HEK293 (cell line): Measurements from ENCODE around the gene MED25.

Experiments used
- CTCF ChIA-PET: fragments of 350-600 bp; formaldehyde crosslinking; extraction: SDS; loops from one replicate; lab custom pipeline; 2021; ENCODE audit warnings: antibody characterized with exemption; lab: Yijun Ruan, JAX
- POLR2A ChIA-PET: fragments of 300-600 bp; formaldehyde crosslinking; extraction: SDS; loops from one replicate; lab custom pipeline; 2020; ENCODE audit warnings: antibody characterized with exemption, inconsistent platforms; lab: Yijun Ruan, JAX
- H3K27ac ChIP-seq: fragments of 200-500 bp; sonication (Bioruptor generic); 2 replicates; pipeline ENCODE4 v1.5.1; 2014; ENCODE audit warnings: low read depth, low read length, control low read depth, inconsistent platforms; ENCODE audit errors: extremely low read depth
- H3K36me3 ChIP-seq, 2 experiments: fragments of 200-500 bp in 1 of 2; sonication (Bioruptor generic) in 1 of 2; 1 replicate in 1 of 2; 2 replicates in 1 of 2; pipeline ENCODE4 v1.5.1; 2014 to 2017; ENCODE audit warnings: inconsistent platforms in 2 of 2, low read length in 2 of 2; ENCODE audit not compliant: control insufficient read depth in 2 of 2, insufficient read depth in 1 of 2
- H3K4me1 ChIP-seq: fragments of 200-500 bp; sonication (Bioruptor generic); 2 replicates; pipeline ENCODE4 v1.5.1; 2014; ENCODE audit warnings: mild to moderate bottlenecking, low read length, inconsistent platforms; ENCODE audit not compliant: control insufficient read depth, insufficient read depth
- H3K4me3 ChIP-seq: 2 replicates; pipeline ENCODE4 v1.5.1; 2011; ENCODE audit warnings: low read depth, mild to moderate bottlenecking, control low read depth, low read length, moderate library complexity
- H3K9me3 ChIP-seq: fragments of 200-500 bp; sonication (Bioruptor generic); 2 replicates; pipeline ENCODE4 v1.5.1; 2014; ENCODE audit warnings: low read depth, low read length, inconsistent platforms; ENCODE audit not compliant: control insufficient read depth, insufficient read depth
- MYNN ChIP-seq: fragments of 450-650 bp; formaldehyde crosslinking; IDR thresholded peaks from 2 replicates; pipeline ENCODE4 v1.5.1; 2016; ENCODE audit warnings: missing biosample characterization, missing genetic modification characterization, borderline replicate concordance
- OSR2 ChIP-seq: fragments of 450-650 bp; formaldehyde crosslinking; IDR thresholded peaks from 2 replicates; pipeline ENCODE4 v1.5.1; 2016; ENCODE audit warnings: missing biosample characterization, missing genetic modification characterization
- PRDM1 ChIP-seq: fragments of 450-650 bp; formaldehyde crosslinking; IDR thresholded peaks from 2 replicates; pipeline ENCODE4; 2016; ENCODE audit warnings: missing biosample characterization, missing genetic modification characterization
- SP2 ChIP-seq: fragments of 450-650 bp; formaldehyde crosslinking; IDR thresholded peaks from 2 replicates; pipeline ENCODE4 v1.5.1; 2016; ENCODE audit warnings: missing biosample characterization, missing genetic modification characterization
- SP3 ChIP-seq: fragments of 450-650 bp; formaldehyde crosslinking; IDR thresholded peaks from 2 replicates; pipeline ENCODE4 v1.5.1; 2016; ENCODE audit warnings: missing biosample characterization, missing genetic modification characterization
- YY1 ChIP-seq: fragments of 450-650 bp; formaldehyde crosslinking; IDR thresholded peaks from 2 replicates; pipeline ENCODE4 v1.5.1; 2018; ENCODE audit warnings: missing biosample characterization, missing genetic modification characterization
- ZFP41 ChIP-seq: fragments of 450-650 bp; formaldehyde crosslinking; IDR thresholded peaks from 2 replicates; pipeline ENCODE4 v1.5.1; 2016; ENCODE audit warnings: missing biosample characterization, missing genetic modification characterization, borderline replicate concordance
- ZNF112 ChIP-seq: fragments of 450-650 bp; formaldehyde crosslinking; IDR thresholded peaks from 2 replicates; pipeline ENCODE4 v1.5.0; 2017; ENCODE audit warnings: missing biosample characterization, missing genetic modification characterization
- ZNF121 ChIP-seq: fragments of 450-650 bp; formaldehyde crosslinking; IDR thresholded peaks from 2 replicates; pipeline ENCODE4 v1.5.1; 2016; ENCODE audit warnings: missing biosample characterization, missing genetic modification characterization
- ZNF23 ChIP-seq: fragments of 450-650 bp; formaldehyde crosslinking; IDR thresholded peaks from 2 replicates; pipeline ENCODE4 v1.5.1; 2016; ENCODE audit warnings: missing biosample characterization, missing genetic modification characterization, borderline replicate concordance
- ZNF302 ChIP-seq: fragments of 450-650 bp; formaldehyde crosslinking; IDR thresholded peaks from 2 replicates; pipeline ENCODE4 v1.5.1; 2016; ENCODE audit warnings: missing biosample characterization, missing genetic modification characterization, low read depth
- ZNF366 ChIP-seq: fragments of 450-650 bp; formaldehyde crosslinking; conservative IDR thresholded peaks from 2 replicates; pipeline ENCODE4 v1.5.1; 2016; ENCODE audit warnings: missing biosample characterization, missing genetic modification characterization
- ZNF571 ChIP-seq: fragments of 450-650 bp; formaldehyde crosslinking; IDR thresholded peaks from 2 replicates; pipeline ENCODE4 v1.5.0; 2017; ENCODE audit warnings: missing biosample characterization, missing genetic modification characterization
- ZSCAN16 ChIP-seq: fragments of 450-650 bp; formaldehyde crosslinking; IDR thresholded peaks from 2 replicates; pipeline ENCODE4 v1.5.1; 2016; ENCODE audit warnings: missing biosample characterization, missing genetic modification characterization
- TF ChIP-seq, protein P1 (sequence below): fragments of 450-650 bp; formaldehyde crosslinking; IDR thresholded peaks from 2 replicates; pipeline ENCODE4 v1.5.1; 2017; ENCODE audit warnings: missing biosample characterization, mild to moderate bottlenecking, missing genetic modification characterization, moderate library complexity
- TF ChIP-seq, protein P2 (sequence below): fragments of 450-650 bp; formaldehyde crosslinking; IDR thresholded peaks from 2 replicates; pipeline ENCODE4 v1.5.1; 2016; ENCODE audit warnings: missing biosample characterization, missing genetic modification characterization, borderline replicate concordance
- TF ChIP-seq, protein P3 (sequence below): sonication (generic); formaldehyde crosslinking; IDR thresholded peaks from 2 replicates; pipeline ENCODE4 v1.8.1; 2022; ENCODE audit warnings: mild to moderate bottlenecking, moderate library complexity, missing genetic modification reagents

MED25 gene

DNA sequence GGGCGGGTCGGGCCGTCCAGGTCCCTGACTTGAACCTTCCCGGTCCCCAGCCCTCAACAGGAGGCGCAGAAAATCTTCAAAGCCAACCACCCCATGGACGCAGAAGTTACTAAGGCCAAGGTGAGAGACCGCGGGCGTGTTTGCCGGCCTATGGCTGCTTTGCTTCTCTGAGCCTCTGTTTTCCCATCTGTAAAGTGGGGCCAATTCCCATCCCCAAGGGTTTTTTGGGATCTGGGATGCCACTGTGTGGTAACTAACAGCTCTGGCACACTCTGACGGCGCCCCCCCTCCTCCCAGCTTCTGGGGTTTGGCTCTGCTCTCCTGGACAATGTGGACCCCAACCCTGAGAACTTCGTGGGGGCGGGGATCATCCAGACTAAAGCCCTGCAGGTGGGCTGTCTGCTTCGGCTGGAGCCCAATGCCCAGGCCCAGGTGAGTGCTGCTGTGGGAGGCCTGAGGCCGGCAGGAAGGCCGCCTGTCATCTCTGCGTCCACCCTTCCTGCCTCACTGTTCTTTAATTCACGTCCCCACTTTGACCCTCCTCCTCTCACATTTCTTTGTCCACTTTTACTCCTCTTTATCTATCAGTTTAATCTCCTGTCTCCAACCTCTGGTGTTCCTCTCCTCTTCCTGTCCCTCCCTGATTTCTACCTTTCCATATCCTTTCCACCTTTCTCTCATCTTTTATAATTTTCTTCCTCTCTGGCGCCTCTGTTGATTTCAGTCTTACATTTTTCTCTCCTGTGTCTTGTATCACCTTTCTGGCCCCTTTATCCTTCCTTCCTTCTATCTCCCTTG, 12.1 kb upstream of the MED25 start:
- POLR2A ChIA-PET = interaction anchor here (1.2 to 1.3 kb wide), 2 partner anchors 39 to 106 kb away, joined by 3 to 5 read pairs; partner anchors contain the start of gene AP2A1
- H3K4me1 ChIP-seq = no peaks in the 10 kb centered on the region; the same call in 1 of the 2 replicates
- no peak for TF ChIP-seq ZSCAN16
- TF ChIP-seq ZNF302 (tag by site-specific recombination) = no peak
- TF ChIP-seq, protein P1, sequence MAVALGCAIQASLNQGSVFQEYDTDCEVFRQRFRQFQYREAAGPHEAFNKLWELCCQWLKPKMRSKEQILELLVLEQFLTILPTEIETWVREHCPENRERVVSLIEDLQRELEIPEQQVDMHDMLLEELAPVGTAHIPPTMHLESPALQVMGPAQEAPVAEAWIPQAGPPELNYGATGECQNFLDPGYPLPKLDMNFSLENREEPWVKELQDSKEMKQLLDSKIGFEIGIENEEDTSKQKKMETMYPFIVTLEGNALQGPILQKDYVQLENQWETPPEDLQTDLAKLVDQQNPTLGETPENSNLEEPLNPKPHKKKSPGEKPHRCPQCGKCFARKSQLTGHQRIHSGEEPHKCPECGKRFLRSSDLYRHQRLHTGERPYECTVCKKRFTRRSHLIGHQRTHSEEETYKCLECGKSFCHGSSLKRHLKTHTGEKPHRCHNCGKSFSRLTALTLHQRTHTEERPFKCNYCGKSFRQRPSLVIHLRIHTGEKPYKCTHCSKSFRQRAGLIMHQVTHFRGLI (tag by site-specific recombination) = no peak
- TF ChIP-seq SP3 (tag by site-specific recombination) = 0 out of 2 replicates have a peak, but pooled peaks have one; percentile 5
- TF ChIP-seq ZNF366 (tag by site-specific recombination) = peak; percentile 71
- TF ChIP-seq ZNF571 = no peak
- TF ChIP-seq PRDM1 (tag by site-specific recombination) = peak; percentile 96
- H3K27ac ChIP-seq = no peak overlapping the region
- H3K9me3 ChIP-seq = no peaks in the 10 kb centered on the region
- H3K4me3 ChIP-seq = no peak overlapping the region
- CTCF ChIA-PET = interaction anchor here (0.5 to 1.6 kb wide), 3 partner anchors 27 to 57 kb away, joined by 3 to 5 read pairs (median 3); no protein-coding TSS in a partner anchor
- peaks cover 15 to 58% of the 10 kb centered on the region in 2 experiments; a peak in 2 of 3 replicates for H3K36me3 ChIP-seq

DNA sequence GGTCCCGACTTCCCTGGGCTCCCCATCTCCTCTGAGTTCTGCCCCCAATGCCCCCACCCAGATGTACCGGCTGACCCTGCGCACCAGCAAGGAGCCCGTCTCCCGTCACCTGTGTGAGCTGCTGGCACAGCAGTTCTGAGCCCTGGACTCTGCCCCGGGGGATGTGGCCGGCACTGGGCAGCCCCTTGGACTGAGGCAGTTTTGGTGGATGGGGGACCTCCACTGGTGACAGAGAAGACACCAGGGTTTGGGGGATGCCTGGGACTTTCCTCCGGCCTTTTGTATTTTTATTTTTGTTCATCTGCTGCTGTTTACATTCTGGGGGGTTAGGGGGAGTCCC, 11.5 kb upstream of the MED25 start:
- POLR2A ChIA-PET = no interaction called here
- Histone ChIP-seq H3K27ac (no peak overlapping the region), H3K9me3 (no peaks in the 10 kb centered on the region), H3K4me1 (no peaks in the 10 kb centered on the region; the same call in 1 of the 2 replicates), H3K36me3 (peaks cover 15 to 54% of the 10 kb centered on the region in 2 experiments; a peak in 2 of 3 replicates), H3K4me3 (no peak overlapping the region)
- CTCF ChIA-PET = interaction anchor here (0.7 kb wide), 1 partner anchor 41 kb away, joined by 3 read pairs; no protein-coding TSS in a partner anchor
- TF ChIP-seq, protein P2, sequence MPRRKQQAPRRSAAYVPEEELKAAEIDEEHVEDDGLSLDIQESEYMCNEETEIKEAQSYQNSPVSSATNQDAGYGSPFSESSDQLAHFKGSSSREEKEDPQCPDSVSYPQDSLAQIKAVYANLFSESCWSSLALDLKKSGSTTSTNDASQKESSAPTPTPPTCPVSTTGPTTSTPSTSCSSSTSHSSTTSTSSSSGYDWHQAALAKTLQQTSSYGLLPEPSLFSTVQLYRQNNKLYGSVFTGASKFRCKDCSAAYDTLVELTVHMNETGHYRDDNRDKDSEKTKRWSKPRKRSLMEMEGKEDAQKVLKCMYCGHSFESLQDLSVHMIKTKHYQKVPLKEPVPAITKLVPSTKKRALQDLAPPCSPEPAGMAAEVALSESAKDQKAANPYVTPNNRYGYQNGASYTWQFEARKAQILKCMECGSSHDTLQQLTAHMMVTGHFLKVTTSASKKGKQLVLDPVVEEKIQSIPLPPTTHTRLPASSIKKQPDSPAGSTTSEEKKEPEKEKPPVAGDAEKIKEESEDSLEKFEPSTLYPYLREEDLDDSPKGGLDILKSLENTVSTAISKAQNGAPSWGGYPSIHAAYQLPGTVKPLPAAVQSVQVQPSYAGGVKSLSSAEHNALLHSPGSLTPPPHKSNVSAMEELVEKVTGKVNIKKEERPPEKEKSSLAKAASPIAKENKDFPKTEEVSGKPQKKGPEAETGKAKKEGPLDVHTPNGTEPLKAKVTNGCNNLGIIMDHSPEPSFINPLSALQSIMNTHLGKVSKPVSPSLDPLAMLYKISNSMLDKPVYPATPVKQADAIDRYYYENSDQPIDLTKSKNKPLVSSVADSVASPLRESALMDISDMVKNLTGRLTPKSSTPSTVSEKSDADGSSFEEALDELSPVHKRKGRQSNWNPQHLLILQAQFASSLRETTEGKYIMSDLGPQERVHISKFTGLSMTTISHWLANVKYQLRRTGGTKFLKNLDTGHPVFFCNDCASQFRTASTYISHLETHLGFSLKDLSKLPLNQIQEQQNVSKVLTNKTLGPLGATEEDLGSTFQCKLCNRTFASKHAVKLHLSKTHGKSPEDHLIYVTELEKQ (tag by site-specific recombination) = no peak
- no peak for TF ChIP-seq OSR2
- TF ChIP-seq YY1 (tag by site-specific recombination) = no peak
- no peak for TF ChIP-seq ZNF112 (tag by site-specific recombination)
- no peak for TF ChIP-seq SP2 (tag by site-specific recombination)
- no peak for TF ChIP-seq ZFP41
- TF ChIP-seq ZNF23 = no peak
- TF ChIP-seq MYNN (tag by site-specific recombination) = no peak
- no peak for TF ChIP-seq ZNF121 (tag by site-specific recombination)
- TF ChIP-seq, protein P3, sequence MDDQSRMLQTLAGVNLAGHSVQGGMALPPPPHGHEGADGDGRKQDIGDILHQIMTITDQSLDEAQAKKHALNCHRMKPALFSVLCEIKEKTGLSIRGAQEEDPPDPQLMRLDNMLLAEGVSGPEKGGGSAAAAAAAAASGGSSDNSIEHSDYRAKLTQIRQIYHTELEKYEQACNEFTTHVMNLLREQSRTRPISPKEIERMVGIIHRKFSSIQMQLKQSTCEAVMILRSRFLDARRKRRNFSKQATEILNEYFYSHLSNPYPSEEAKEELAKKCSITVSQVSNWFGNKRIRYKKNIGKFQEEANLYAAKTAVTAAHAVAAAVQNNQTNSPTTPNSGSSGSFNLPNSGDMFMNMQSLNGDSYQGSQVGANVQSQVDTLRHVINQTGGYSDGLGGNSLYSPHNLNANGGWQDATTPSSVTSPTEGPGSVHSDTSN (CRISPR knock-in tag) = no peak
